CD4-positive, alpha-beta T cell treated with Interleukin-15 for 1 hour (primary cell): Measurements from ENCODE around the gene INPP1.
A peak's percentile ranks its signal among the peaks of the same experiment; 100 is the strongest.
"Not testable (repeated sequence)": the region's sequence is repeated elsewhere in the genome, so short reads cannot be mapped to it uniquely, and the experiment has no call there.

Source experiments
- DNase-seq: peaks from one replicate; pipeline ENCODE4 v3.0.0-alpha.2; 2020

Gene INPP1, protein sequence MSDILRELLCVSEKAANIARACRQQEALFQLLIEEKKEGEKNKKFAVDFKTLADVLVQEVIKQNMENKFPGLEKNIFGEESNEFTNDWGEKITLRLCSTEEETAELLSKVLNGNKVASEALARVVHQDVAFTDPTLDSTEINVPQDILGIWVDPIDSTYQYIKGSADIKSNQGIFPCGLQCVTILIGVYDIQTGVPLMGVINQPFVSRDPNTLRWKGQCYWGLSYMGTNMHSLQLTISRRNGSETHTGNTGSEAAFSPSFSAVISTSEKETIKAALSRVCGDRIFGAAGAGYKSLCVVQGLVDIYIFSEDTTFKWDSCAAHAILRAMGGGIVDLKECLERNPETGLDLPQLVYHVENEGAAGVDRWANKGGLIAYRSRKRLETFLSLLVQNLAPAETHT

GRCh38 chr2:190343536-190344275, at the start of gene INPP1:
TSS of gene INPP1 (plus strand) at chr2:190343589. CDS start at chr2:190360103, 16,514 bp downstream.
- DNase-seq: peak; percentile 55

GRCh38 chr2:190297880-190298279, 45.5 kb upstream of the INPP1 start:
- not testable (repeated sequence) for DNase-seq

DNA sequence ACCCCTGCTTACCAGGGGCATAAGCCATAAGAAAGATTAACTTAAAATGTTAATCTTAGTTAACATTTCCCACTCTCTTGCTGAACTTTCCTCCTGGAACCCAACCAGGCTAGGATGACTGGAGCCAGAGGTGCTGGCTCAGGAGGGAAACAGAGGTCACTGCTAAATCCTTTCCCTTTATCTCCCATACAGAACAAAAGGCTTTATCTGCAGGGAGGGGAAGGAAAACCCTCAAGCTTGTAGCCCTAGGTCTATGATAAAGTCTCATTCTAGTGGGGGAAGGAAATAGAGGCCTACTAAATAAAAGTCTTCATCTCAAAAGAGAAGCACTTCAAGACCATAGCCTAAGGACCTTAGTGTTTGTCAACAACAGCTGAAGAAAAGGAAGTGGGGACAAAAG, 42.4 kb upstream of the INPP1 start:
- DNase-seq: no peak

DNA sequence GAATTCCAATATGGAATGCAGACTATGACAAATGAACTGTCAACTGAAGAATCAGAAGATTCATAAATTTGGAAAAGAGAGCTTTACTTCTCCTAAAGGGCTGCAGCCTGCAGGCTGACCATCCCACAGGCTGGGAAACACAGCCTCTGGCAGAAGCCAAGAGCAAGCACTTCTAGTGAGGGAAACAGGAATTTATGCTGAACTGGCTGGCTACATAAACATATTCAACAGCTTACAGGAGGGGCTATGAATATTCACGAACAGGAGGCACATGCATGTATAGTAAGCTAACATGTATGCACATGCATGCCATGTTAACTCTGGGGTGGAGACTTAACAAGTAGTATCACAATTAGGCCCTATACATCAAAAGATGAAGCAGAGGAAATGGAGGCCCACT, 41.3 kb upstream of the INPP1 start:
- no peak for DNase-seq

DNA sequence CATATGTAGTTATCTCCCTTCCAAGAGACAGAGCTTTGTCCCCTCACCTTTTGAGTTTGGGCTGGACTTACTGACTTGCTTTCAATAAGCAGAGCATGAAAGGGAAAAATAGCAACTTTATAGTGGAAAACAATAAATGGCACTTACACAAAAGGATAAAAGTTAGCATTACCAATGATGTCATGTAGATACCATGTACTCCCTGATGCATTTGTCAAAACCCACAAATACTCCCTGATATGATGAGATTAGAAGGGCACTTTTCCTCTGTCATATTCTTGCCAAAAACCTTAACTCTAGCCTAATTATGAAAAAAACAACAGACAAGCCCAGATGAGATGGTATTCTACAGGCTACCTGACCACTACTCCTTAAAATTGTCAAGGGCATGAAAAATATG, 39.7 kb upstream of the INPP1 start:
- DNase-seq: no peak

DNA sequence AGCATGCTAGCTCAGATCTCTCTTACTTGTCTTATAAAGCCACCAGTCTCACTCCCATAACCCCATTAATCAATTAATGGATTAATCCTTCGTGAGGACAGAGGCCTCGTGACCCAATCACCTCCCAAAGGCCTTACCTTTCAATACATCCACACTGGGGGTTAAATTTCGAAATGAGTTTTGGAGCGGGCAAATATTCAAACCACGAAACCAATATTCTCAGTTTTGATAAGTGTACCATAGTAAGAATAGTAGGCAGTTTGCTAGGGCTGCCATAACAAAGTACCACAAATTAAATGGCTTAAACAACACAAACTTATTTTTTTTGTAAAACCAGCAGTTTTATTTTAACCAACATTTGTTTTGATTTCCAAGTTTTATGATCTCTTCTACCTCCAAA, 39.0 kb upstream of the INPP1 start:
- no peak for DNase-seq

DNA sequence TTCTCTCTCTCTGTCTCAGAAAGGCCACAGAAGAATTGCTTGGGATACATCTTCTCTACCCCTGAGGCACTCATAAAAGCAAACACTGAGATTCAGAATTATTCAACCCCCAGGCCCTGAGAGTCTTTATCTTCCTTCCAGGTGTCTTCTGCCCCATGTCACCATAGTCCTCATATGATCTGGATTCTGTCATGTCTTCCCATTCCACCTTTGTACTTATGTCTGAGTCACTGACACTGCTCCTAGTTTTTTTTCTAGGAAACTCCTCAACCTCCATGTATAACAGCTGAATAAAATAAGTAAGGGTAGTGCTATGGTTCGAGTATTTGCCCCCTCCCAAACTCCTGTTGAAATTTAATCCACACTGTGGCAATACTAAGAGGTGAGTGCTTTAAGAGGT, 35.4 kb upstream of the INPP1 start:
- DNase-seq: no peak

DNA sequence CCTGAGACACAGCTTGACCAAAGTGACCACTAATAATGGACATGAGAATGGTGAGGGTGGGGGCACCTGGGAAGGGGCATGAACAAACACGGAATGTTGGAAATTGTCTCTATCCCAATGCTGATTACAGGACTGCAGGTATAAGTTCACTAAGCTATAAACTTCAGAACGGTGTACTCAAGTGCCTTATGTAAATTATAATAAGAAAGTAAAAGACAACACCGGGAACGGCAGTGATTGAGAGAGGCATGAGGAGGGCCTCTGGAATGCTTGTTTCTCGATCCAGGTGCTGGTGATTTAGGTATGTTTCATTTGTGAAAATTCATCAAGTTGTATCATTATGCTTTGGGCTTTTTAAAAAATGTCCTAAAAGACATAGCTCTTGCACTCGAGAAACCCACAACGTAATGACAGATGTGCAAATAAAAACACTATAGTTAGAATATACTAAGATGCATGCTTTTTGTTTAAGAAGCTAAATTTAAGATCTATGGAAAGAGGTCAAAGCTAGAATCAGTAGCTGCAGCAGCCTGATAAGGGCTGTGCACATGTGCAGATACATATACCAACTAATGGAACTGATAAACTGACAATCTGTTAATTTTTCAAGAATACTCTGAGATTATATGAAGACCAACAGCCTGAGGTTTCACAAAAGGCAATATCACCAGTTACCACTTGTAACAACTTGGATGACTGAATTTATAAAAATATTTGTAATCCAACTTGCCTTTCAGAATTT, 31.3 kb upstream of the INPP1 start:
- no peak for DNase-seq

DNA sequence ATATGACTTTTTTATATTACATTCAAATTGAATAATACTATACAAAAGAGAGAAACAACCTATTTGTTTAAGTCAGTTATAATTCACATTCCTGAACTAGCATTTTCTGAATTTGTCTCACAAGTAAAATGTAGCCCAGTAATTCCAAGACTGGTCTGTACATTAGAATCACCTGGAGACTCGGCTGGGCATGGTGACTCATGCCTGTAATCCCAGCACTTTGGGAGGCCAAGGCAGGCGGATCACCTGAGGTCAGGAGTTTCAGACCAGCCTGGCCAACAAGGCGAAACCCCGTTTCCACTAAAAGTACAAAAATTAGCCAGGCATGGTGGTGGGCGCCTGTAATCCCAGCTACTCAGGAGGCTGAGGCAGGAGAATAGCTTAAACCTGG, 30.8 kb upstream of the INPP1 start:
- DNase-seq: not testable (repeated sequence)

- no peak for DNase-seq
These were observed 29.5 kb upstream of the INPP1 start for GRCh38 chr2:190313880-190314279.

DNA sequence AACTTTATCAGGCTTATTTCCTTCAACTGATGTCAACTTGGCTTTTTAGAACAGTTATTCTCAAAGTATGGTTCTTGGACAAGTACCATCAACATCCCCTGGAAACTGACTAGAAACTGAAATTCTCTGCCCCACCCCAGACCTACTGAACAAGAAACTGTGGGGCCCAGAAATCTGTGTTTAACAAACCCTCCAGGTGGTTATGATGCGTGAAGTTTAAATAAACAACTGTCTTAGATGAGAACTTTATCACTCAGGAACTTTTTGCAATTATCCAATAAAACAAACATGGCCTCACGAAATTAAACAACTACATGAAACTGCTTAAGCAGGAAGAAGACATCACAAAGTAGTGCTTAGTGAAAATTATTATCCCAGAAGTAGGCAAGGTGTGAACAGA, 28.1 kb upstream of the INPP1 start:
- no peak for DNase-seq

DNA sequence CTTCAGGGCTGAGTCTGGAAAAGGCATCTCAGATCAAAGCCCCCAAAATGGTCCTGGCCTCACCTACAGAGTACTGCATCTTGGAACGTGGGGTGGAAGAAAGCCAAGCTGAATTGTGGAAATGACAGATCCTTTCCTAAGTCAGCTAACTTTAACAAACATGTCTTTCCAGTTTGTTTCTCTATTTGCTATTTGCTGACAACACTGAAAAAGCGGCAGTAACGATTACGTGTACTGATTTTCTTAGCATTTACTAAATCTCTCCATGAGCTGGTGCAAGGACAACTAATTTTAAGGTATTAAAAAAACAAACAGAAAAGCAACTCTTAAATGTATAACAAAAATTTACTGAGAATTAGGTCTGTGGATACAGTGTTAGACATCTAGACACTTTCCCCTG, 24.9 kb upstream of the INPP1 start:
- DNase-seq: no peak

DNA sequence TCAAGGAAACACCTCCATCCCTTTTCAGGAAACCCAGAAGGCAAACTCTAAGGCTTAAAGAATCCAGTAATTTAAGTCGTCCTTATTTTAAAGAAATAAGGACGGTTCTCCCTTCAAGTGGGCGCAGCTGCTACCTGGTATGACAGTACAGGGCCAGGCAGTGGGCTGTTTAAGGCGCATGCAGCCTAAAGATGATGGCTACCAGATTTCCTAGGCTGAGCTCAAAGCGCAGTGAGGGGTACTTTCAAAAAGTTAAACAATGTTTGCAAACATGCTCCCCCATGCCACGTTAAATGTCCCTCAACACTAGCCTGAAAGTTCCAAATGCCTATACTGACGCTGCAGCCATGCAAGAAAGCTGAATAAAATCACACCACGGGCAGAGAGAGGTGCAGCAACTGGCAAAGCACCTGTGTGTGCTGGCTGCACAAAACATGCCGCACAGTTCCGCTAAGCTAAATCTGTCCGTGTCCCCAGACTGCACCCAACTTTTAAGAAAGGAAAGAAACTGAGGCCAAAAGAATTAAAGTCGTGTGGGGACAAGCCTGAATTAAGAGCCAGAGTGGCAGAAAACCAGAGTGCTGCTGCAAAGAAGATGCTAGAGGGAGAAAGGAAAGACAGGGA, 24.3 kb upstream of the INPP1 start:
- DNase-seq: no peak

DNA sequence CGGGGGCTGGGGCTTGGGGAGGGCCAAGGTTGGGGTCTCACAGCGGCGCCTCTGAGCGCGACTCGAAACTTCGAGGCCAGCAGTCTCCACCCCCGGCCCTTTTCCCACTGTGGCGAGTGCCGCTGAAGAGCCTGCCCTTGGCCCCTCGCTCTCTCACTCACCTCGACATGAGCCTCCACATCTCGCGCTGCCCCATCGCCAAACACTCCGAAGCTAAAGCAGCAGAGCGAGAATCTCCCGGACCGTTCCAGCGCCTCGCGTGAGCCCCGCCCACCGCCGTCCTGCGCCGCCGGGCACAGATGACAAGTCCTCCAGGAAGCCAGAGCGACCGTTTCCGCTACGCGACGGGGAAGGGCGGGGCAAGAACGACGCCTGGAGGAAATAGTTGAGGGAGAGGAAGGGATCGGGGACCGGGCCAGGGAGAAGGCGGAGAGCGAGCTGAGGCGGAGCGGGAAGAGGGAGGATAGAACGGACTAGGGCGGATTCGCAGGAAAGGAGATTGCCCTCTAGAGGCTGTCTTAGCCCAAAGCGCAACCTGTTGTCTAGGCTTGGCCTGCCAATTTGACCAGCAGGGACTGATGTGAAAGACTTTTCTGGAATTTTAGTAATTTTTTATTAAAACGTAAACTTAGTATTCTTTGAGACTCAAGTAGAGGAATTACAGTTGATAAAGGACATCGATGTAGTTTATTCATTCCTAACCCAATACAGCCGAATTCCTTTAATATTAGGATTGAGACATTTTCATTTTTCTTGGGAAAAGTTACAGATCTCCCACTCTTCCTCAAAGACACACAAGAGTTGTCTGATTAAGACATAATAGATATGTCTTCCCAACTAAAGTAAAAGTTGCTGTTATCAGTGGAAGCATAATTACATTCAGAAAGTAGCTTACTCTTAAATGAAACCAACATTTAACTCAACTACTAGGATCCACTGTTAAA, 23.6 kb upstream of the INPP1 start, which contains the start of gene HIBCH:
HIBCH (minus strand) TSS at position 272 of the 944 bp plus-strand sequence; CDS start at position 196, 76 bp downstream.
- peak; percentile 83 for DNase-seq

- no peak for DNase-seq
These were observed 22.7 kb upstream of the INPP1 start for GRCh38 chr2:190320696-190321095.

GRCh38 chr2:190323406-190323805, 20.0 kb upstream of the INPP1 start:
- no peak for DNase-seq

GRCh38 chr2:190325588-190325987, 17.8 kb upstream of the INPP1 start:
- no peak for DNase-seq

GRCh38 chr2:190327867-190328572, 15.4 kb upstream of the INPP1 start:
- DNase-seq: no peak

DNA sequence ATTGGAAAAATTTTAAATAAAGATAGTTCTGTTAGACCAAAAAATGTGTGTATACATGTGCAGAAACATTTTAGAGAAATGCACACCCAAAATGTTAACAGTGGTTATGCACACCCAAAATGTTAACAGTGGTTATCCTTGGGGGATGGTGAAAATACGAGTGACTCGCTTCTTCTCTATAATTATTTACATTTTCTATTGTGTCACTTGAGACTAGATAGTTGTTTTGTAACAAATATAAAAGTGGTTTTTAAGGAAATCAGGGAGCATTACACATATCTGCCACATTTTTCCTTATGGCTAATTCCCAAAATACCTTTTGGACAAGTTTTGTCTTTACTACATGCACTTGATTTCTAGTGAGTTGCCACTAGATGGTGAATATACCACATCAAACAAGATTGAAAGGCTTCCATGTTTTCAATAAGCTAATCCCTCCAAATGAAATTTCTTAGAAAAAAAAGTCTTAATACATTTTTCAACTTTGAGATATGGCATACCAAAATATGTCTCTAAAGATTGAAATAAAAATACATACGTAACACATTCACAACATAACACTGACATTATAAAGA, 14.7 kb upstream of the INPP1 start:
- DNase-seq: no peak

DNA sequence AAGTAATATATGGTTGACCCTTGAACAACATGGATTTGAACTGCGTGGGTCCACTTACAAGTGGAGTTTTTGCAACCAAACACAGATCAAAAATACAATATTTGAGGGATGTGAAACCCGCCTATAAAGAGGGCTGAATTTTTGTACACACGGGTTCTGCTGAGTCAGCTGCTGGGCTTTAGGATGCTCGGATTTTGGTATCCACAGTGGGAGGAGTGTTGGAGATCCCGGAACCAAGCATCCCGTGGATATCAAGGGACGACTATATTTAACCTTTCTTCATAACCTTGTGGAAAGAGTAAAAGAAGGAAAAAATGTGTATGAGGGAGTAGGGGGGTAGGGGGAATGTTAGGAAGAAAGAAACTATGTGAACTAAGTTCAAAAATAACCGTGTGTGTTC, 10.0 kb upstream of the INPP1 start:
- DNase-seq: no peak

DNA sequence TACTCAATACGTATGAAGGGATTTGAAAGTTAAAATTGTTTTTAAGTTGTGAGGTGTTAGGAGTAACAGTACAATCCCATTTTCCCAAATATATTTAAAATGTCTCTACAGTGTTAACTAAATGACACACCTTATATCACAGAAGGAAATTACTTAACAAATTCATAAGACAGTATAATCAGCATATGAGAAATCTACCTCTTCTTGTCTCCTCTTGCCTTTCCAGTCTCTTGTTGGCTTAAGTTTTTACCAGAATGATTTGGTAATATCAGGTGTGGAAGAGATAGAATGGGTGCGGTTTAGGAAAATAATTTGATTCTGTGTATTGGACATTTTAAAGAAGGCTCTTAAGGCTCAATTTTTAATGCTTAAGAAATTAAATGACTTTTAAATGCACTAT, 9.5 kb upstream of the INPP1 start:
- no peak for DNase-seq
